Measurements from ENCODE around the gene RPL36A. TPM values are rescaled to one million over a fixed set of nuclear protein-coding genes. Genes with fewer than 3 reads are reported as not detected.

The RPL36A gene
- 1,733 TPM for polyA plus RNA-seq (2013, experiment 1 of 2)
- polyA plus RNA-seq (2013, experiment 2 of 2) = 1,755 TPM

DNA sequence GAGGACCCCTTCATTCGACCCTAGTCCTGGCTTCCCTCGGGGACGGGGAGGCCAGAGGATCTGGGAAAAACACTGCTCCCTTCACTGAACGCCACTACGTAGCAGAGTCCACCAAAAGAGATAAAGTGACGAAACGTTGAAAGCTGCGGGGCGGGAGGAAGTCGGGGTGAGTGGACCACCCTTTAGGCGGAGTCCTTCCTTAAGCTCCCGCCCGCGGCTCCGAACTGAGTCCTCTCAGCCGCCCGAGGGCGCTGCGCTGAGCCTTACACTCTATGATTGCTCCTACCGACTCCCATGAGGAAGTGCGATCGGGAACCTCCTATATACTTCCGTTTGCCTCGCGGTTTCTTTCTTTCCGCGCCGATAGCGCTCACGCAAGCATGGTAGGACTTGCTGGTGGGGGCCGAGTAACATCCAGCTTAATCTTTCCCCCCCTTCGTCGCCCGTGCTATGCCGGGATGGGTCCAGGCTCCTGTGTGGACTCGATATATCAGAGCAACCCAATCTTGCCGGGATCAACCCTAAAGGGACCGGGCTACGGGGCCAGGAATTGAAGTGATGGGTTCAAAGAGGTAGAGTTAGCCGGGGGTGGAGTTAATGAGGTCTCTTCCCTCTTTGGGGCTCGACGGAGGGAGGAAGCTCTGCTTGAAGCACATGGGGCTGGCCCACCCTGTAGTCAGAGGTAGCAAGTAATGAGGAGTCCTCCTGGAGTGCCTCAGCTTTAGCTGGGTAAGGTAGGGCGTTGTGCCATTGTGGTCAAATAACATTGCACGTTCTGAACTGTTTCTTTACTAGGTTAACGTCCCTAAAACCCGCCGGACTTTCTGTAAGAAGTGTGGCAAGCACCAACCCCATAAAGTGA, at the start of gene RPL36A:
Gene RPL36A (plus strand): TSS at position 348 of the 862 bp plus-strand sequence. CDS start 33 bp downstream, at position 381.
- H3K36me3 ChIP-seq (ENCODE audit: control insufficient read depth, insufficient read depth, low read length) = peaks cover 25% of the 10 kb centered on the region
- 0% methylated on average over 6 to 12 of the region's 47 CpGs for WGBS, 2 experiments (ENCODE audit: insufficient coverage in 2 of 2)
- peaks cover 2% of the 10 kb centered on the region for H3K4me1 ChIP-seq (ENCODE audit: control insufficient read depth, insufficient read depth, low read length, poor library complexity, severe bottlenecking)

DNA sequence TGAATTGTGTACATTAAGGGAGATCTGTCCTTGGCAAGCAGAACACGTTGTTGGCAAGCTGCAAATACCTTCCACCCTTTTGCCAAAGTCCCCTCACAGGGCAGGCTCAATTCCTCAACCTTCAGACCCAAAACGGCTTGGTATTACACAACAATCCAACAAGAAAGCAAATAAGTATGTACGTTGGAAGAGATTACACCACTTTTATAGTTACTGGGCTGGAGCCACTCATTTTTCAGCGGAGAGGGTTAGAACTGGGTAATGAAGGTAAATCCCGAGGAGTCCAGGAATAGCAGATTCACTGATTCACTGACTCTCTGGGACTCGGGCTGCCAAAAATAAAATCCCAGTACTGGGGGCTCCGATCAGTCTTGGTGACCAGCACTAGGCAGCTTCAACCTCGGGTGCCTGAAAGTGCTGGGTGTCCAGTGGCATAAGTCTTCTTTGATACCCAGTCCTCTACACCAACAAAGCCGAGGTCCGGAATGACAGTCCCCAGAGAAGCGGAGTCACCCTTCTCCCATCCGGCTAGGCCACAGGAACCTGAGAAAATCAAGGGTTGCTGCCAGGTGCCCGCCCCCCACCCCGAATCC, 42.9 kb upstream of the RPL36A start:
- Histone ChIP-seq H3K27ac (ENCODE audit: low read depth, low read length, severe bottlenecking) (no peak overlapping the region), H3K4me3 (ENCODE audit: extremely low read depth, insufficient read depth, low read length, poor library complexity, severe bottlenecking) (peak overlapping the region; percentile 58), H3K4me1 (ENCODE audit: control insufficient read depth, insufficient read depth, low read length, poor library complexity, severe bottlenecking) (no peaks in the 10 kb centered on the region), H3K9me3 (ENCODE audit: control insufficient read depth, low read length) (no peaks in the 10 kb centered on the region), H3K36me3 (ENCODE audit: control insufficient read depth, insufficient read depth, low read length) (peaks cover 8% of the 10 kb centered on the region)
- WGBS, 2 experiments (ENCODE audit: insufficient coverage in 2 of 2) = 0 to 10% methylated on average over 2 to 3 of the region's 14 CpGs

More for the DNA sequence above, at the start of gene RPL36A:
- peak within 1 kb of the TSS; percentile 57 for H3K27ac ChIP-seq (ENCODE audit: low read depth, low read length, severe bottlenecking)
- H3K9me3 ChIP-seq (ENCODE audit: control insufficient read depth, low read length) = no peaks in the 10 kb centered on the region
- peak within 1 kb of the TSS; percentile 58 for H3K4me3 ChIP-seq (ENCODE audit: extremely low read depth, insufficient read depth, low read length, poor library complexity, severe bottlenecking)

DNA sequence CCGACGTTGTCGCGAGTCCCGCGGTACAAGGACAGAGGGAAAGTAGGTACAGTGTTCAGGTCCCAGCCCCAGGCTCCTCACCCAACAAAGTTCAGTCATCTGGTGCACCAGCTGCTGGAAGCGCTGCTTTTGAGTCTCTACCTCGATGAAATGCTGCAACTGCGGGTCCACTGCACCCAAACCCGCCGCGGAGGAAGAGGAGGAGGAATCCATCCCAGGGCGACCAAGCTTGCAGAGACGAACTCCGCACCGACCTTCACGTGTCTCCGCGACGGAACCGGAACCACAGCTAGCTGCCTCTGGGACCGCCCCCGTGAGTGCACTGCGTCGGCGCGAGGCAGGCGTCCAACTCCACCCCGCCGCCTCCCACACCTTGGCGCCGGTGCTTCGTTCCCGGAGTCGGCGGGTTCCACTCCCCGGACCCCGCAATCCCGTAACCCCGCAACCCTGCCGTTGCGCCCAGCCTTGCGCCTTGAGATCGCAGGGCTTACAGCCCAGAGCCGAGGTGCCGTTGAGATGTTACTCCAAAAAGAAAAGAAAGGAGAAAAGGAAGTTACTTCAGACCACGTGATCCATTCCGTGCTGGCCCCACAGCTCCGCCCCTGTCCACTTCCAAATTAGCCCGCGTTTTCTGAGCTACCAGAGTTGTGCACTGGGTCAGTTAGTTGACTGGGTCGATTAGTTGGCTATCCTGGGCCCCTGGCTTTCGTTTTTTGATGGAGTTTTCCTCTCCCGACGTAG, 42.2 kb upstream of the RPL36A start, which contains the start of gene TIMM8A:
Gene TIMM8A (minus strand): TSS at position 291 of the 741 bp plus-strand sequence. CDS start 78 bp downstream, at position 213.
- Histone ChIP-seq H3K27ac (ENCODE audit: low read depth, low read length, severe bottlenecking) (peak within 1 kb of the TSS; percentile 45), H3K4me1 (ENCODE audit: control insufficient read depth, insufficient read depth, low read length, poor library complexity, severe bottlenecking) (no peaks in the 10 kb centered on the region), H3K36me3 (ENCODE audit: control insufficient read depth, insufficient read depth, low read length) (peaks cover 8% of the 10 kb centered on the region), H3K9me3 (ENCODE audit: control insufficient read depth, low read length) (no peaks in the 10 kb centered on the region), H3K4me3 (ENCODE audit: extremely low read depth, insufficient read depth, low read length, poor library complexity, severe bottlenecking) (peak within 1 kb of the TSS; percentile 58)
- WGBS, 2 experiments (ENCODE audit: insufficient coverage in 2 of 2) = 1 to 2% methylated on average over 9 to 13 of the region's 55 CpGs

DNA sequence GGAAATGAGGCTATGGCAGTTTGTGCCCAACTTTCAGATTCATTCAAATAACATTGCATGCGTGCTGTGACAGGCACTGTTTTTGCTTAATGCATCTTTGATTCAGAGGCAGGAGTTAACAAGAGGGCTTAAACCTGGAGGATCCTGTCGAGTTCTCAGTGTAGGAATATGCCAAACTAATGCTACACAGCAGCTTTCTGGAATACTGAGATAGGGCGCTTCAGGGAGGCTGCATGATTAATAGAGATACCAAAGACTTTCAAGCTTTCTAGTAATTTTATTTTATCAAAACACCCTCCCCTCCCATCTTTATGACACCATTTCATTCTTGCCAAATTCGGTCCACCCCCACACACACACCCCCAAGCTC, 41.6 kb upstream of the RPL36A start:
- peak overlapping the region; percentile 58 for H3K4me3 ChIP-seq (ENCODE audit: extremely low read depth, insufficient read depth, low read length, poor library complexity, severe bottlenecking)

DNA sequence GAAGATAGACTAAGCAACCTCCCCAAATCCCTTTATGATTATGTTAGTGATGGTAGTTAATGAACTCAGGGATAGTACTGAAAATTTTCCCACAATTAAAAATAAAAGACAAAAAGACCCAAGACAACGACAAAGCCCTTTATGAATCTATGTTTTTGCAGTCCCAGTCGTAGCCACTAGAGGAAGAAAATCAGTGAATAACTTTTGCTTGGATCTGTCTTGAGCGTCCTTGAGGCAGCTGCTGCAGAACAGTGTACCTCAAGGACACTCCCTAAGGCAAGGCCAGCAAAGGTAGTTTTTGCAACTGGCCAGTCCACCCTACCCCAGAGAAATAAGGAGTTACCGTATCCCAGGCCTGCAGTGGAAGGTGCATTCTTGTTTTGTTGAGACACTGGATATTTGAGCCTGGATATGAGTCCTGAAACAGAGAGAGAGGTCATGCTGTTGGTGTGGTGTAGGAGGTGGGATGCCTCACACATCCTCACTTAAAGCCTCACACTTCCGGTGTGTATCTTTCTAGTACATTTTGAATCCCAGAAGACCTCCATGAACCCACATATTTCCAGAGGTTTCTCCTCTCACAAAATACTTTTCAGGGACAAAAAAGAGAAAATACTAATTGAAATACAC, 33.5 kb upstream of the RPL36A start:
- WGBS, 2 experiments (ENCODE audit: insufficient coverage in 2 of 2) = 17 to 29% methylated on average over 1 to 2 of the region's 5 CpGs

More for the DNA sequence above, 41.6 kb upstream of the RPL36A start:
- Histone ChIP-seq H3K27ac (ENCODE audit: low read depth, low read length, severe bottlenecking) (no peak overlapping the region), H3K9me3 (ENCODE audit: control insufficient read depth, low read length) (no peaks in the 10 kb centered on the region), H3K36me3 (ENCODE audit: control insufficient read depth, insufficient read depth, low read length) (peaks cover 8% of the 10 kb centered on the region), H3K4me1 (ENCODE audit: control insufficient read depth, insufficient read depth, low read length, poor library complexity, severe bottlenecking) (no peaks in the 10 kb centered on the region)
- WGBS, 2 experiments (ENCODE audit: insufficient coverage in 2 of 2) = 50 to 56% methylated on average over 1 to 3 of the region's 4 CpGs

GRCh38 chrX:101359966-101360365, 30.8 kb upstream of the RPL36A start:
- peaks cover 9% of the 10 kb centered on the region for H3K4me1 ChIP-seq (ENCODE audit: control insufficient read depth, insufficient read depth, low read length, poor library complexity, severe bottlenecking)
- WGBS, 2 experiments (ENCODE audit: insufficient coverage in 2 of 2) = no CpG with 5 or more reads among the region's 1 CpG
- no peaks in the 10 kb centered on the region for H3K9me3 ChIP-seq (ENCODE audit: control insufficient read depth, low read length)
- no peak overlapping the region for H3K27ac ChIP-seq (ENCODE audit: low read depth, low read length, severe bottlenecking)
- H3K36me3 ChIP-seq (ENCODE audit: control insufficient read depth, insufficient read depth, low read length) = no peaks in the 10 kb centered on the region
- H3K4me3 ChIP-seq (ENCODE audit: extremely low read depth, insufficient read depth, low read length, poor library complexity, severe bottlenecking) = no peak overlapping the region

More for the DNA sequence above, 33.5 kb upstream of the RPL36A start:
- H3K9me3 ChIP-seq (ENCODE audit: control insufficient read depth, low read length) = no peaks in the 10 kb centered on the region
- no peak overlapping the region for H3K27ac ChIP-seq (ENCODE audit: low read depth, low read length, severe bottlenecking)
- no peak overlapping the region for H3K4me3 ChIP-seq (ENCODE audit: extremely low read depth, insufficient read depth, low read length, poor library complexity, severe bottlenecking)
- H3K4me1 ChIP-seq (ENCODE audit: control insufficient read depth, insufficient read depth, low read length, poor library complexity, severe bottlenecking) = peaks cover 4% of the 10 kb centered on the region
- no peaks in the 10 kb centered on the region for H3K36me3 ChIP-seq (ENCODE audit: control insufficient read depth, insufficient read depth, low read length)

GRCh38 chrX:101360390-101360789, 30.4 kb upstream of the RPL36A start:
- WGBS, 2 experiments (ENCODE audit: insufficient coverage in 2 of 2) = 86 to 89% methylated on average over 2 to 3 of the region's 7 CpGs
- H3K27ac ChIP-seq (ENCODE audit: low read depth, low read length, severe bottlenecking) = no peak overlapping the region
- peaks cover 9% of the 10 kb centered on the region for H3K4me1 ChIP-seq (ENCODE audit: control insufficient read depth, insufficient read depth, low read length, poor library complexity, severe bottlenecking)
- H3K36me3 ChIP-seq (ENCODE audit: control insufficient read depth, insufficient read depth, low read length) = no peaks in the 10 kb centered on the region
- no peaks in the 10 kb centered on the region for H3K9me3 ChIP-seq (ENCODE audit: control insufficient read depth, low read length)
- H3K4me3 ChIP-seq (ENCODE audit: extremely low read depth, insufficient read depth, low read length, poor library complexity, severe bottlenecking) = no peak overlapping the region

GRCh38 chrX:101362116-101362515, 28.7 kb upstream of the RPL36A start:
- H3K9me3 ChIP-seq (ENCODE audit: control insufficient read depth, low read length) = no peaks in the 10 kb centered on the region
- WGBS, 2 experiments (ENCODE audit: insufficient coverage in 2 of 2) = 100% methylated on average over 2 of the region's 3 CpGs; no CpG with 5 or more reads in 1 of the 2 experiments
- H3K27ac ChIP-seq (ENCODE audit: low read depth, low read length, severe bottlenecking) = no peak overlapping the region
- no peak overlapping the region for H3K4me3 ChIP-seq (ENCODE audit: extremely low read depth, insufficient read depth, low read length, poor library complexity, severe bottlenecking)
- H3K36me3 ChIP-seq (ENCODE audit: control insufficient read depth, insufficient read depth, low read length) = no peaks in the 10 kb centered on the region
- H3K4me1 ChIP-seq (ENCODE audit: control insufficient read depth, insufficient read depth, low read length, poor library complexity, severe bottlenecking) = peaks cover 9% of the 10 kb centered on the region

GRCh38 chrX:101362757-101363156, 28.1 kb upstream of the RPL36A start:
- no peak overlapping the region for H3K4me3 ChIP-seq (ENCODE audit: extremely low read depth, insufficient read depth, low read length, poor library complexity, severe bottlenecking)
- H3K4me1 ChIP-seq (ENCODE audit: control insufficient read depth, insufficient read depth, low read length, poor library complexity, severe bottlenecking) = peaks cover 9% of the 10 kb centered on the region
- no peaks in the 10 kb centered on the region for H3K9me3 ChIP-seq (ENCODE audit: control insufficient read depth, low read length)
- H3K36me3 ChIP-seq (ENCODE audit: control insufficient read depth, insufficient read depth, low read length) = no peaks in the 10 kb centered on the region
- peak overlapping the region; percentile 29 for H3K27ac ChIP-seq (ENCODE audit: low read depth, low read length, severe bottlenecking)

- no peak overlapping the region for H3K4me3 ChIP-seq (ENCODE audit: extremely low read depth, insufficient read depth, low read length, poor library complexity, severe bottlenecking)
- no peak overlapping the region for H3K27ac ChIP-seq (ENCODE audit: low read depth, low read length, severe bottlenecking)
- H3K4me1 ChIP-seq (ENCODE audit: control insufficient read depth, insufficient read depth, low read length, poor library complexity, severe bottlenecking) = peaks cover 5% of the 10 kb centered on the region
- WGBS, 2 experiments (ENCODE audit: insufficient coverage in 2 of 2) = 71% methylated on average over 1 of the region's 1 CpG; no CpG with 5 or more reads in 1 of the 2 experiments
- H3K9me3 ChIP-seq (ENCODE audit: control insufficient read depth, low read length) = no peaks in the 10 kb centered on the region
- no peaks in the 10 kb centered on the region for H3K36me3 ChIP-seq (ENCODE audit: control insufficient read depth, insufficient read depth, low read length)
Measured at GRCh38 chrX:101365301-101365795, 25.5 kb upstream of the RPL36A start.

Data from mesodermal cell (in vitro differentiated cells).